A673 (cell line): ENCODE measurements around the gene STRAP.

ENCODE experiments used
- EZH2 ChIP-seq: fragments of 200-600 bp; sonication (generic); IDR thresholded peaks from 2 replicates; pipeline ENCODE4 v1.6.1; 2017; ENCODE audit warnings: borderline replicate concordance, low read depth, mild to moderate bottlenecking, mixed read lengths, antibody characterized with exemption, low read length; ENCODE audit not compliant: poor library complexity, severe bottlenecking
- TF ChIP-seq, protein P1 (sequence below): fragments of 300-800, 200-600 bp; sonication (generic); conservative IDR thresholded peaks from 2 replicates; pipeline ENCODE4 v1.5.1; 2017; ENCODE audit warnings: low read depth, mild to moderate bottlenecking, antibody characterized with exemption, low read length, moderate library complexity, mixed read lengths

DNA sequence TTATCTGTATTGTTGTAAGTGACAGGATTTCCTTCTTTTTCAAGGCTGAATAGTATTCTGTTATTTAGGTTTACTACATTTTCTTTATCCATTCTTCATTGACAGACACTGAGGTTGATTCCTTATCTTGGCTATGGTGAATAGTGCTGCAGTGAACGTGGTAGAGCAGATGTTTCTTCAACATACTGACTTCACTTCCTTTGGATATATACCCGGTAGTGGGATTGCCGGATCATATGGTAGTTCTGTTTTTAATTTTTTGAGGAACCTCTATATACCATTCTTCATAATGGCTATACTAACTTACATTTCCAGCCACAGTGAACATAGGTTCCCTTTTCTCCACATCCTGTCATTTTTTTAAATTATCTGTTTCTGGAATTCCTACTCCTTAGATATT lies 50.8 kb downstream of the STRAP start:
- no peak for TF ChIP-seq EZH2
- TF ChIP-seq, protein P1, sequence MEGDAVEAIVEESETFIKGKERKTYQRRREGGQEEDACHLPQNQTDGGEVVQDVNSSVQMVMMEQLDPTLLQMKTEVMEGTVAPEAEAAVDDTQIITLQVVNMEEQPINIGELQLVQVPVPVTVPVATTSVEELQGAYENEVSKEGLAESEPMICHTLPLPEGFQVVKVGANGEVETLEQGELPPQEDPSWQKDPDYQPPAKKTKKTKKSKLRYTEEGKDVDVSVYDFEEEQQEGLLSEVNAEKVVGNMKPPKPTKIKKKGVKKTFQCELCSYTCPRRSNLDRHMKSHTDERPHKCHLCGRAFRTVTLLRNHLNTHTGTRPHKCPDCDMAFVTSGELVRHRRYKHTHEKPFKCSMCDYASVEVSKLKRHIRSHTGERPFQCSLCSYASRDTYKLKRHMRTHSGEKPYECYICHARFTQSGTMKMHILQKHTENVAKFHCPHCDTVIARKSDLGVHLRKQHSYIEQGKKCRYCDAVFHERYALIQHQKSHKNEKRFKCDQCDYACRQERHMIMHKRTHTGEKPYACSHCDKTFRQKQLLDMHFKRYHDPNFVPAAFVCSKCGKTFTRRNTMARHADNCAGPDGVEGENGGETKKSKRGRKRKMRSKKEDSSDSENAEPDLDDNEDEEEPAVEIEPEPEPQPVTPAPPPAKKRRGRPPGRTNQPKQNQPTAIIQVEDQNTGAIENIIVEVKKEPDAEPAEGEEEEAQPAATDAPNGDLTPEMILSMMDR, result no peak
